HG03280 (cell line): Measurements from ENCODE around the gene FYCO1.
"Not testable (repeated sequence)": the region's sequence is repeated elsewhere in the genome, so short reads cannot be mapped to it uniquely, and the experiment has no call there.

Source experiments
- ATAC-seq: cut with Tn5 transposase; IDR thresholded peaks from one replicate; pipeline ENCODE4 v1.9.1; 2021; ENCODE audit warnings: mild to moderate bottlenecking, moderate library complexity; ENCODE audit not compliant: unreplicated experiment

The FYCO1 gene

GRCh38 chr3:46010519-46011113, 15.0 kb upstream of the FYCO1 start:
- ATAC-seq: no peak

GRCh38 chr3:46008058-46008457, 12.4 kb upstream of the FYCO1 start:
- ATAC-seq: no peak

- ATAC-seq: no peak
These were observed 11.7 kb upstream of the FYCO1 start for GRCh38 chr3:46007280-46007679.

GRCh38 chr3:46006238-46007032, 10.8 kb upstream of the FYCO1 start:
- no peak for ATAC-seq

- not testable (repeated sequence) for ATAC-seq
These were observed 8.1 kb upstream of the FYCO1 start for GRCh38 chr3:46003706-46004105.

- ATAC-seq: no peak
These were observed 5.6 kb upstream of the FYCO1 start for GRCh38 chr3:46001178-46001577.

- ATAC-seq: no peak
These were observed 2.3 kb upstream of the FYCO1 start for GRCh38 chr3:45997942-45998341.

GRCh38 chr3:45997499-45997898, 1.9 kb upstream of the FYCO1 start:
- not testable (repeated sequence) for ATAC-seq

GRCh38 chr3:45994419-45995235, 997 bp downstream of the FYCO1 start:
- ATAC-seq: peak; percentile 11

GRCh38 chr3:45993421-45994027, 2.1 kb downstream of the FYCO1 start:
- no peak for ATAC-seq

- no peak for ATAC-seq
These were observed 2.8 kb downstream of the FYCO1 start for GRCh38 chr3:45992821-45993221.

GRCh38 chr3:45992133-45992729, 3.4 kb downstream of the FYCO1 start:
- no peak for ATAC-seq

GRCh38 chr3:45991341-45991740, 4.3 kb downstream of the FYCO1 start:
- ATAC-seq: no peak

- no peak for ATAC-seq
These were observed 5.4 kb downstream of the FYCO1 start for GRCh38 chr3:45990181-45990580.

- ATAC-seq: no peak
These were observed 6.8 kb downstream of the FYCO1 start for GRCh38 chr3:45988804-45989203.

GRCh38 chr3:45988362-45988761, 7.3 kb downstream of the FYCO1 start:
- ATAC-seq: no peak

- ATAC-seq: no peak
These were observed 8.0 kb downstream of the FYCO1 start for GRCh38 chr3:45987368-45988291.

GRCh38 chr3:45986303-45986982, 9.2 kb downstream of the FYCO1 start:
- ATAC-seq: no peak
